GM12874 (cell line): Measurements from ENCODE around the gene TARS2.

Experiments
- CTCF ChIP-seq: IDR thresholded peaks from 2 replicates; pipeline ENCODE4 v1.5.1; 2011; ENCODE audit warnings: low read depth, mild to moderate bottlenecking, control low read depth, low read length, moderate library complexity; ENCODE audit not compliant: insufficient read depth

The TARS2 gene

GRCh38 chr1:150514913-150515327, 27.7 kb downstream of the TARS2 start:
- TF ChIP-seq CTCF = no peak

- TF ChIP-seq CTCF = no peak
Observed at GRCh38 chr1:150515328-150516049, 28.3 kb downstream of the TARS2 start, which contains the start of gene FALEC. Gene FALEC, plus strand, starts transcription at chr1:150515752.

- TF ChIP-seq CTCF = no peak
Observed at GRCh38 chr1:150516050-150516591, 28.9 kb downstream of the TARS2 start.

- no peak for TF ChIP-seq CTCF
Observed at GRCh38 chr1:150516616-150517015, 29.4 kb downstream of the TARS2 start.

- no peak for TF ChIP-seq CTCF
Observed at GRCh38 chr1:150521196-150521968, 34.2 kb downstream of the TARS2 start.

GRCh38 chr1:150525348-150525747, 38.1 kb downstream of the TARS2 start:
- TF ChIP-seq CTCF = no peak

GRCh38 chr1:150528196-150528595, 41.0 kb downstream of the TARS2 start:
- TF ChIP-seq CTCF = no peak
